OCI-LY1 (cell line): ENCODE data around the gene CHRNA4.

Experiments used
- H2AFZ ChIP-seq: fragments of 200-600 bp; sonication (generic), shearing (Covaris generic); 2 replicates; pipeline ENCODE4 v1.6.0; 2014; ENCODE audit warnings: antibody characterized with exemption, mild to moderate bottlenecking, low read length
- H3F3A ChIP-seq: fragments of 200-600 bp; sonication (generic), shearing (Covaris generic); 2 replicates; pipeline ENCODE4 v1.6.0; 2014; ENCODE audit warnings: mild to moderate bottlenecking, antibody characterized with exemption, low read length, moderate library complexity; ENCODE audit not compliant: insufficient read depth
- H3K27ac ChIP-seq: fragments of 200-600 bp; sonication (generic); 2 replicates; pipeline ENCODE4 v1.5.1; 2014; ENCODE audit warnings: low read length, mixed run types, mild to moderate bottlenecking, low read depth; ENCODE audit not compliant: poor library complexity, severe bottlenecking
- H3K27me3 ChIP-seq: fragments of 200-600 bp; sonication (generic); 2 replicates; pipeline ENCODE4 v1.6.0; 2014; ENCODE audit warnings: antibody characterized with exemption, mild to moderate bottlenecking, low read length, moderate library complexity; ENCODE audit not compliant: insufficient read depth
- H3K36me3 ChIP-seq: fragments of 200-600 bp; sonication (generic); 2 replicates; pipeline ENCODE4 v1.6.1; 2014; ENCODE audit warnings: mild to moderate bottlenecking, antibody characterized with exemption, low read length, moderate library complexity, mixed read lengths; ENCODE audit not compliant: insufficient read depth
- H3K4me1 ChIP-seq: fragments of 200-600 bp; sonication (generic); 2 replicates; pipeline ENCODE4 v1.5.1; 2014; ENCODE audit warnings: mild to moderate bottlenecking, low read length, moderate library complexity; ENCODE audit not compliant: insufficient read depth, severe bottlenecking
- H3K4me2 ChIP-seq: fragments of 200-600 bp; sonication (generic), shearing (Covaris generic); 2 replicates; pipeline ENCODE4 v1.6.1; 2014; ENCODE audit warnings: low read length
- H3K4me3 ChIP-seq: fragments of 200-600 bp; sonication (generic); 2 replicates; pipeline ENCODE4 v1.5.1; 2014; ENCODE audit warnings: low read length, low read depth, mild to moderate bottlenecking, mixed read lengths; ENCODE audit not compliant: poor library complexity, severe bottlenecking
- H3K79me2 ChIP-seq: fragments of 200-600 bp; shearing (Covaris generic); 2 replicates; pipeline ENCODE4 v1.6.1; 2016; ENCODE audit warnings: mixed run types, low read length, mixed read lengths; ENCODE audit not compliant: insufficient read depth
- H3K9ac ChIP-seq: fragments of 200-600 bp; sonication (generic), shearing (Covaris generic); 2 replicates; pipeline ENCODE4 v1.6.1; 2014; ENCODE audit warnings: mild to moderate bottlenecking, low read length, mixed read lengths
- H3K9me2 ChIP-seq: fragments of 200-600 bp; sonication (generic), shearing (Covaris generic); 2 replicates; pipeline ENCODE4 v1.6.1; 2014; ENCODE audit warnings: low read depth, mild to moderate bottlenecking, low read length, mixed read lengths
- H3K9me3 ChIP-seq: fragments of 200-600 bp; shearing (Covaris generic); 2 replicates; pipeline ENCODE4 v1.6.1; 2014; ENCODE audit warnings: low read length, mixed read lengths
- H4K20me1 ChIP-seq: fragments of 200-600 bp; sonication (generic), shearing (Covaris generic); 2 replicates; pipeline ENCODE4 v1.6.0; 2016; ENCODE audit warnings: mild to moderate bottlenecking, low read length; ENCODE audit not compliant: insufficient read depth
- CTCF ChIP-seq: fragments of 200-600 bp; sonication (generic), shearing (Covaris generic); IDR thresholded peaks from 2 replicates; pipeline ENCODE4 v1.5.1; 2017; ENCODE audit warnings: mild to moderate bottlenecking, antibody characterized with exemption, low read length, moderate library complexity, mixed read lengths
- EZH2 ChIP-seq: fragments of 200-600 bp; sonication (generic), shearing (Covaris generic); IDR thresholded peaks from 2 replicates; pipeline ENCODE4 v1.8.0; 2017; ENCODE audit warnings: borderline replicate concordance, mixed run types, mild to moderate bottlenecking, antibody characterized with exemption, low read length, moderate library complexity, mixed read lengths

Gene CHRNA4

GRCh38 chr20:63406011-63406410 is 44.9 kb upstream of the CHRNA4 start:
- Histone ChIP-seq H4K20me1 (no peaks in the 10 kb centered on the region), H3K4me2 (no peak overlapping the region), H3F3A (no peaks in the 10 kb centered on the region), H2AFZ (no peak overlapping the region), H3K27ac (no peak overlapping the region), H3K9ac (no peak overlapping the region), H3K4me1 (no peaks in the 10 kb centered on the region), H3K36me3 (no peaks in the 10 kb centered on the region), H3K4me3 (no peak overlapping the region), H3K79me2 (no peaks in the 10 kb centered on the region), H3K9me2 (no peaks in the 10 kb centered on the region), H3K9me3 (no peaks in the 10 kb centered on the region), H3K27me3 (no peaks in the 10 kb centered on the region)
- TF ChIP-seq CTCF (no peak), EZH2 (no peak)

- Histone ChIP-seq H3K4me2 (no peak overlapping the region), H3K27ac (no peak overlapping the region), H3F3A (no peaks in the 10 kb centered on the region), H3K79me2 (no peaks in the 10 kb centered on the region), H2AFZ (no peak overlapping the region), H3K27me3 (no peaks in the 10 kb centered on the region), H3K4me1 (no peaks in the 10 kb centered on the region), H3K9me3 (no peaks in the 10 kb centered on the region), H3K9ac (no peak overlapping the region), H4K20me1 (no peaks in the 10 kb centered on the region), H3K9me2 (no peaks in the 10 kb centered on the region), H3K4me3 (no peak overlapping the region), H3K36me3 (no peaks in the 10 kb centered on the region)
- TF ChIP-seq CTCF: no peak
- TF ChIP-seq EZH2: no peak
Measured at GRCh38 chr20:63405102-63405730, 44.1 kb upstream of the CHRNA4 start.

- H3K27me3 ChIP-seq: no peaks in the 10 kb centered on the region
Measured at GRCh38 chr20:63404129-63405085, 43.3 kb upstream of the CHRNA4 start.

More at GRCh38 chr20:63404129-63405085, 43.3 kb upstream of the CHRNA4 start:
- H3K4me1 ChIP-seq: no peaks in the 10 kb centered on the region
- no peak overlapping the region for H3K4me3 ChIP-seq
- H2AFZ ChIP-seq: no peak overlapping the region
- no peaks in the 10 kb centered on the region for H3K36me3 ChIP-seq
- H3F3A ChIP-seq: no peaks in the 10 kb centered on the region
- no peaks in the 10 kb centered on the region for H3K79me2 ChIP-seq
- no peak overlapping the region for H3K4me2 ChIP-seq
- no peaks in the 10 kb centered on the region for H3K9me3 ChIP-seq
- no peaks in the 10 kb centered on the region for H4K20me1 ChIP-seq
- no peaks in the 10 kb centered on the region for H3K9me2 ChIP-seq
- no peak overlapping the region for H3K9ac ChIP-seq
- no peak overlapping the region for H3K27ac ChIP-seq
- no peak for TF ChIP-seq CTCF
- no peak for TF ChIP-seq EZH2
